DND-41 (cell line): ENCODE measurements around the gene DENND2A.

Experiments
- ATAC-seq: fragments of 200-7000 bp; cut with Tn5 transposase; 3 replicates; pipeline ENCODE4 v1.9.1; 2021; ENCODE audit warnings: low read depth; ENCODE audit not compliant: insufficient read depth
- DNase-seq: peaks from one replicate; pipeline ENCODE4 v3.0.0-alpha.2; 2020
- H2AFZ ChIP-seq: 2 replicates; pipeline ENCODE4 v1.6.0; 2012; ENCODE audit warnings: low read depth, low read length
- H3K27ac ChIP-seq: 2 replicates; pipeline ENCODE4 v1.5.1; 2012; ENCODE audit warnings: low read length, inconsistent platforms
- H3K27me3 ChIP-seq: fragments of 200-600 bp; sonication (generic); 2 replicates; pipeline ENCODE4 v1.6.0; 2012; ENCODE audit warnings: low read length, mild to moderate bottlenecking, inconsistent platforms; ENCODE audit not compliant: insufficient read depth, poor library complexity
- H3K36me3 ChIP-seq: 2 replicates; pipeline ENCODE4 v1.5.1; 2012; ENCODE audit warnings: low read length, inconsistent platforms; ENCODE audit not compliant: insufficient read depth
- H3K4me1 ChIP-seq: 2 replicates; pipeline ENCODE4 v1.5.1; 2012; ENCODE audit warnings: mild to moderate bottlenecking, low read length; ENCODE audit not compliant: insufficient read depth
- H3K4me2 ChIP-seq: 2 replicates; pipeline ENCODE4 v1.6.0; 2012; ENCODE audit warnings: mild to moderate bottlenecking, moderate library complexity, low read length, inconsistent platforms; ENCODE audit not compliant: insufficient read depth
- H3K4me3 ChIP-seq, 2 experiments: fragments of 200-600 bp in 1 of 2; shearing (Covaris generic) in 1 of 2; 2 replicates each; pipeline ENCODE4 v1.5.1; 2012 to 2016; ENCODE audit warnings: inconsistent platforms in 2 of 2, low read length in 2 of 2, mild to moderate bottlenecking in 2 of 2, low read depth in 1 of 2, moderate library complexity in 1 of 2
- H3K79me2 ChIP-seq: 2 replicates; pipeline ENCODE4 v1.6.0; 2012; ENCODE audit warnings: low read length, inconsistent platforms; ENCODE audit not compliant: insufficient read depth
- H3K9ac ChIP-seq: 2 replicates; pipeline ENCODE4 v1.6.0; 2012; ENCODE audit warnings: low read depth, mild to moderate bottlenecking, inconsistent platforms, low read length, moderate library complexity
- H3K9me3 ChIP-seq: 2 replicates; pipeline ENCODE4 v1.5.1; 2012; ENCODE audit warnings: low read length, moderate library complexity, mild to moderate bottlenecking, inconsistent platforms; ENCODE audit not compliant: insufficient read depth, severe bottlenecking
- H4K20me1 ChIP-seq: 2 replicates; pipeline ENCODE4 v1.6.0; 2012; ENCODE audit warnings: low read length; ENCODE audit not compliant: insufficient read depth
- CTCF ChIP-seq: IDR thresholded peaks from 2 replicates; pipeline ENCODE4 v1.5.1; 2012; ENCODE audit warnings: borderline replicate concordance, low read length, moderate library complexity, mild to moderate bottlenecking; ENCODE audit not compliant: poor library complexity, severe bottlenecking; ENCODE audit errors: extremely low read depth
- EZH2 ChIP-seq: IDR thresholded peaks from 3 replicates; pipeline ENCODE4 v1.6.1; 2012; ENCODE audit warnings: borderline replicate concordance, low read depth, mild to moderate bottlenecking, moderate library complexity, low read length, inconsistent platforms; ENCODE audit not compliant: severe bottlenecking

The DENND2A gene

DNA sequence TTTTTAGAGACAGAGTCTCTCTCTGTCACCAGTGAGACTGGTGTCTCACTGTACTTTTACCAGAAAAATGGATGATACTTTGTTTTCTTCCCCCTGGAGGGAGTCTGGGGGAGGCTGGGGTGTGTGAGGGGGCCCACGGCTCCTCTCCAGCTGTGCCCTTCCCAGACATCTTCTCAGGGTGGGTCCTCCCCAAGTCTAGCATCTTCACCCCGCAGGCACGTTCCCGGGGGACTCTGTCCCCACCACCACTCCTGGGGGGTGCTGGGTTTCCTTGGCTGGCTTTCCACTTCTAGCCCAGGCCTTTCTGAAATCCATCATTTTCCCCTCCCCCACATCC, 99.5 kb downstream of the DENND2A start:
- no peak overlapping the region for H2AFZ ChIP-seq
- no peaks in the 10 kb centered on the region for H3K36me3 ChIP-seq
- no peaks in the 10 kb centered on the region for H3K9me3 ChIP-seq
- ATAC-seq (no peak), DNase-seq (no peak)
- H3K79me2 ChIP-seq, result no peaks in the 10 kb centered on the region
- no peaks in the 10 kb centered on the region; the same call in 1 of the 2 replicates for H4K20me1 ChIP-seq
- no peak overlapping the region for H3K9ac ChIP-seq
- no peak overlapping the region for H3K27ac ChIP-seq
- no peak for TF ChIP-seq CTCF
- TF ChIP-seq EZH2, result no peak
- H3K4me3 ChIP-seq, result no peak overlapping the region
- H3K27me3 ChIP-seq, result peaks cover 2% of the 10 kb centered on the region
- no peaks in the 10 kb centered on the region for H3K4me1 ChIP-seq
- H3K4me2 ChIP-seq, result no peak overlapping the region

DNA sequence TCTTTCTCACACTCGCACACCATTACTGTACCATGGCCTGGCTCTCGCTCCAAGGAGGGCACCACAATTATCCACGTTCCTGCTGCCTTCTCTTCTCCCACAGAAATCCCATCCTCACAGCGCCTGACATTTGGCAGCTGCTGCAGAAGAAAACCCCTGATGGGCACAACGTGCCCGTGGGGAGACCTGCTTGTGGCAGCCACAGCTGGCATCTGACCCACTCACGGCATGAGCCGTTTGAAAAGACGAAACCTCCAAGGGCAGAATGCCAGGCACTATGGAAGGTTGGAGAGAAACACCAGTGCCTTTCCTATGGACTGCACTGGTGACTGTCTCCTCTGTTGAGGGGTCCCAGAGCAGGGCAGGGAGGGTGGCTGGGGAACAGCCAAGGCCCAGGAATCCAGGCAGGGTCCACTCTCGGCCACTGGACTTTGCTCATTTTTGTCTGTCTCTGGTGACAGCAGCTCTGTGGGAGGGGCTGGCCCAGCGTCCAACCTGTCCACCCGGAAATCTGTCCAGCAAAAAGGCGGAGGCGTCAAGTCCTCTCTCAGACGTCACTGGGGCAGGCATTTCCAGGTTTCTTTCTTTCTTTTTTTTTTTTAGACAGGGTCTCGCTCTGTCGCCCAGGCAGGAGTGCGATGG, 100.4 kb downstream of the DENND2A start:
- no peak for ATAC-seq
- no peak for DNase-seq
- no peak overlapping the region for H3K27ac ChIP-seq
- H3K9me3 ChIP-seq, result no peaks in the 10 kb centered on the region
- no peaks in the 10 kb centered on the region for H3K4me1 ChIP-seq
- no peaks in the 10 kb centered on the region; the same call in 1 of the 2 replicates for H4K20me1 ChIP-seq
- H3K9ac ChIP-seq, result no peak overlapping the region
- no peak overlapping the region for H3K4me3 ChIP-seq
- TF ChIP-seq EZH2 (no peak), CTCF (no peak)
- H3K4me2 ChIP-seq, result no peak overlapping the region
- H3K36me3 ChIP-seq, result no peaks in the 10 kb centered on the region
- no peaks in the 10 kb centered on the region for H3K79me2 ChIP-seq
- no peak overlapping the region for H2AFZ ChIP-seq
- peaks cover 2% of the 10 kb centered on the region for H3K27me3 ChIP-seq

- Histone ChIP-seq H3K4me1 (no peaks in the 10 kb centered on the region), H3K79me2 (no peaks in the 10 kb centered on the region), H3K36me3 (no peaks in the 10 kb centered on the region), H3K27ac (no peak overlapping the region), H3K27me3 (peaks cover 2% of the 10 kb centered on the region), H4K20me1 (no peaks in the 10 kb centered on the region; the same call in 1 of the 2 replicates), H3K9ac (no peak overlapping the region), H3K4me3 (no peak overlapping the region), H2AFZ (no peak overlapping the region), H3K4me2 (no peak overlapping the region), H3K9me3 (no peaks in the 10 kb centered on the region)
- ATAC-seq, result no peak
- TF ChIP-seq CTCF, result no peak
- TF ChIP-seq EZH2, result no peak
- no peak for DNase-seq
Observed at GRCh38 chr7:140539461-140539860, 101.2 kb downstream of the DENND2A start.
